ENCODE results near the gene SLC44A3.

- TF ChIP-seq CTCF (IDR thresholded peaks at IDR 0.05; ENCODE audit: low read length) (no peak), EZH2phosphoT487 (IDR thresholded peaks at IDR 0.05; ENCODE audit: low read length) (no peak), EZH2 (optimal IDR thresholded peaks at IDR 0.05; ENCODE audit: low read depth, low read length) (no peak)
These were observed at the start of gene SLC44A3 for GRCh38 chr1:94819945-94820746.
